Endodermal cell (in vitro differentiated cells): ENCODE results near the gene FXN. TPM values are rescaled to one million over a fixed set of nuclear protein-coding genes. Genes with fewer than 3 reads are reported as not detected.

Experiments used
- DNase-seq: peaks from one replicate; pipeline ENCODE4 v3.0.0-alpha.2; 2017
- H3K27ac ChIP-seq: 2 replicates; pipeline ENCODE4 v1.5.1; 2013; ENCODE audit warnings: mild to moderate bottlenecking, low read depth, low read length, moderate library complexity
- H3K27me3 ChIP-seq: 2 replicates; pipeline ENCODE4 v1.6.1; 2013; ENCODE audit warnings: mild to moderate bottlenecking, low read length, moderate library complexity; ENCODE audit not compliant: insufficient read depth, control insufficient read depth, poor library complexity, severe bottlenecking
- H3K36me3 ChIP-seq: 2 replicates; pipeline ENCODE4 v1.7.0; 2013; ENCODE audit warnings: mild to moderate bottlenecking, low read length, moderate library complexity; ENCODE audit not compliant: control insufficient read depth, insufficient read depth
- H3K4me1 ChIP-seq: one replicate; pipeline ENCODE4 v1.7.0; 2013; ENCODE audit warnings: low read length; ENCODE audit not compliant: control insufficient read depth, insufficient read depth
- H3K4me3 ChIP-seq: 2 replicates; pipeline ENCODE4 v1.5.1; 2013; ENCODE audit warnings: mild to moderate bottlenecking, low read length, moderate library complexity
- H3K9ac ChIP-seq: 2 replicates; pipeline ENCODE4 v1.6.1; 2013; ENCODE audit warnings: mild to moderate bottlenecking, low read length, moderate library complexity; ENCODE audit not compliant: poor library complexity, severe bottlenecking; ENCODE audit errors: extremely low read depth
- H3K9me3 ChIP-seq: 2 replicates; pipeline ENCODE4 v1.6.1; 2013; ENCODE audit warnings: mild to moderate bottlenecking, low read length, moderate library complexity; ENCODE audit not compliant: control insufficient read depth
- H3K27ac Mint-ChIP-seq: 2 replicates; pipeline ENCODE4 v1.8.0; 2020; ENCODE audit warnings: mixed read lengths
- H3K27me3 Mint-ChIP-seq: 2 replicates; pipeline ENCODE4 v1.8.0; 2021; ENCODE audit warnings: mild to moderate bottlenecking, mixed read lengths; ENCODE audit not compliant: insufficient read depth
- H3K36me3 Mint-ChIP-seq: 2 replicates; pipeline ENCODE4 v1.8.0; 2020; ENCODE audit warnings: low read depth, mixed read lengths
- H3K4me1 Mint-ChIP-seq: 2 replicates; pipeline ENCODE4 v1.8.0; 2020; ENCODE audit warnings: mixed read lengths
- H3K4me3 Mint-ChIP-seq: 2 replicates; pipeline ENCODE4 v1.8.0; 2020; ENCODE audit warnings: mild to moderate bottlenecking, moderate library complexity, mixed read lengths
- H3K9me3 Mint-ChIP-seq: 2 replicates; pipeline ENCODE4 v1.8.0; 2020; ENCODE audit warnings: mild to moderate bottlenecking, mixed read lengths
- CTCF ChIP-seq: fragments of 200-600 bp; sonication (generic); conservative IDR thresholded peaks from 2 replicates; pipeline ENCODE4 v1.5.0; 2021; ENCODE audit warnings: antibody characterized with exemption, mild to moderate bottlenecking
- WGBS, 2 experiments: methylation state at CpG; one replicate each; pipeline versions ENCODE4 v1.1.5 to v1.1.7; 2013; ENCODE audit warnings: missing lambda C conversion rate in 2 of 2, mixed read lengths in 1 of 2; ENCODE audit not compliant: insufficient coverage in 1 of 2, insufficient read length in 1 of 2; 5-methylcytosine and 5-hydroxymethylcytosine counted together
- total RNA-seq, 2 donors: library from RNA; stranded (reverse); fragmentation: NEBNext Ultra II Directional in 1 of 2; extraction: Animal tissue kit (Norgen Biotek cat#: 25700) in 1 of 2; gene quantifications; 2 replicates in 1 of 2; 3 replicates in 1 of 2; pipeline ENCODE4 v1.2.1, GENCODE V29; 2021

FXN gene
- total RNA-seq, 2 donors from 2014 or later: 33.0 to 34.1 TPM

GRCh38 chr9:69058101-69058500 is 22.5 kb downstream of the FXN start:
- no peaks in the 10 kb centered on the region for H3K4me1 ChIP-seq
- no peaks in the 10 kb centered on the region for H3K27me3 ChIP-seq
- Mint-ChIP-seq H3K4me3 (no peak overlapping the region), H3K9me3 (no peaks in the 10 kb centered on the region), H3K27ac (no peak overlapping the region), H3K4me1 (peaks cover 6% of the 10 kb centered on the region), H3K27me3 (no peaks in the 10 kb centered on the region), H3K36me3 (peaks cover 46% of the 10 kb centered on the region)
- H3K4me3 ChIP-seq: no peak overlapping the region
- peaks cover 35% of the 10 kb centered on the region for H3K36me3 ChIP-seq
- H3K9me3 ChIP-seq: no peaks in the 10 kb centered on the region
- H3K9ac ChIP-seq: no peak overlapping the region
- no peak overlapping the region for H3K27ac ChIP-seq
- WGBS, 2 experiments: 92 to 100% methylated on average over 2 of the region's 2 CpGs
- no peak for TF ChIP-seq CTCF
- no peak for DNase-seq

- Mint-ChIP-seq H3K4me1 (peaks cover 10% of the 10 kb centered on the region), H3K9me3 (no peaks in the 10 kb centered on the region), H3K27me3 (no peaks in the 10 kb centered on the region), H3K4me3 (no peak overlapping the region), H3K27ac (peak overlapping the region; percentile 7), H3K36me3 (peaks cover 52% of the 10 kb centered on the region)
- DNase-seq: peak; percentile 77
- WGBS, 2 experiments: 41% methylated on average over 1 of the region's 1 CpG; no CpG with 5 or more reads in 1 of the 2 experiments
- H3K27me3 ChIP-seq: no peaks in the 10 kb centered on the region
- H3K27ac ChIP-seq: no peak overlapping the region
- H3K4me3 ChIP-seq: no peak overlapping the region
- no peak overlapping the region for H3K9ac ChIP-seq
- peaks cover 44% of the 10 kb centered on the region for H3K36me3 ChIP-seq
- H3K4me1 ChIP-seq: no peaks in the 10 kb centered on the region
- H3K9me3 ChIP-seq: no peaks in the 10 kb centered on the region
- no peak for TF ChIP-seq CTCF
Measured at GRCh38 chr9:69060766-69061165, 25.2 kb downstream of the FXN start.

DNA sequence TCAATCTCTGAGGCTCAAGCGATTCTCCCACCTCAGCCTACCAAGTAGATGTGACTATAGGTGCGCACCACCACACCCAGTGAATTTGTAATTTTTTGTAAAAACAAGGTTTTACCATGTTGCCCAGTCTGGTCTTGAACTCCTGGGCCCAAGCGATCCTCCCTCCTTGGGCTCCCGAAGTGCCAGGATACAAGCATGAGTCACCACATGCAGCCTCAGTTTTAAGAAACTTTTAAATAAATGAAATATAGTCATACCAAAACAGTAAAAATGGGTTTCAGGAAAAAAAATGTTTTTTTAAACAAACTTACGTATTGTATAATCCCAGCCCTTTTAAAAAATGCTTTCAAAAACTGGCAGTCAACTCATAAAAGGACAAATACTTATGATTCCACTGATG is 26.6 kb downstream of the FXN start:
- H3K36me3 Mint-ChIP-seq: peaks cover 51% of the 10 kb centered on the region
- peaks cover 15% of the 10 kb centered on the region for H3K4me1 Mint-ChIP-seq
- WGBS, 2 experiments: 80 to 99% methylated on average over 1 to 5 of the region's 5 CpGs

More for the DNA sequence above, 26.6 kb downstream of the FXN start:
- H3K9me3 ChIP-seq: no peaks in the 10 kb centered on the region
- H3K4me1 ChIP-seq: no peaks in the 10 kb centered on the region
- no peak for TF ChIP-seq CTCF
- H3K9me3 Mint-ChIP-seq: no peaks in the 10 kb centered on the region
- H3K27me3 Mint-ChIP-seq: no peaks in the 10 kb centered on the region
- DNase-seq: no peak
- H3K27ac ChIP-seq: no peak overlapping the region
- no peak overlapping the region for H3K9ac ChIP-seq
- no peak overlapping the region for H3K4me3 Mint-ChIP-seq
- H3K27me3 ChIP-seq: no peaks in the 10 kb centered on the region
- H3K4me3 ChIP-seq: no peak overlapping the region
- H3K27ac Mint-ChIP-seq: no peak overlapping the region
- H3K36me3 ChIP-seq: peaks cover 43% of the 10 kb centered on the region
